K562 (cell line): ENCODE results near the gene BARX2. TPM values are rescaled to one million over a fixed set of nuclear protein-coding genes. Genes with fewer than 3 reads are reported as not detected.

Experiments
- ATAC-seq: fragments of 200-7000 bp; cut with Tn5 transposase; 3 replicates; pipeline ENCODE4 v1.9.1; 2020; ENCODE audit warnings: moderate library complexity
- BruUV-seq: library from RNA; stranded (reverse); fragments of 400-500 nt; replicated peaks from 2 replicates; lab custom pipeline; 2021; lab: Mats Ljungman, UMichigan
- CTCF ChIA-PET: fragments of 300-600 bp; formaldehyde crosslinking; extraction: SDS; loops from one replicate; lab custom pipeline; 2021; ENCODE audit warnings: low intra/inter-chr PET ratio; lab: Yijun Ruan, JAX
- POLR2A ChIA-PET: fragments of 300-600, 350-650 bp; sonication (Branson Sonifier 250); formaldehyde crosslinking; extraction: SDS; loops from one replicate; lab custom pipeline; 2021; ENCODE audit warnings: antibody characterized with exemption, inconsistent platforms; lab: Yijun Ruan, JAX
- DNase-seq, 4 experiments: peaks; one replicate each; pipeline versions ENCODE4 v3.0.0 to v3.0.0-alpha.2; 2011 to 2018; ENCODE audit warnings: low spot score in 3 of 4, mixed read lengths in 3 of 4; ENCODE audit errors: extremely low read depth in 1 of 4
- FAIRE-seq: peaks from 2 replicates; lab custom pipeline; 2011; peaks lifted over from hg19 to GRCh38; lab: Jason Lieb, UNC
- H2AFZ ChIP-seq: 2 replicates; pipeline ENCODE4 v1.6.0; 2011; ENCODE audit warnings: low read depth, low read length, control low read depth, inconsistent platforms
- H3K27ac ChIP-seq: fragments of 200-600 bp; 3 replicates; pipeline ENCODE4 v1.8.0; 2011; ENCODE audit warnings: low read depth, mild to moderate bottlenecking, control low read depth, inconsistent platforms, low read length, moderate library complexity, mixed read lengths; ENCODE audit errors: extremely low read depth
- H3K27me3 ChIP-seq, 2 experiments: fragments of 300-600 bp in 1 of 2; 2 replicates in 1 of 2; 3 replicates in 1 of 2; pipeline versions ENCODE4 v1.6.0 to v1.8.0; 2011; ENCODE audit warnings: inconsistent platforms in 2 of 2, low read length in 2 of 2, mild to moderate bottlenecking in 1 of 2, mixed read lengths in 1 of 2, moderate library complexity in 1 of 2; ENCODE audit not compliant: control insufficient read depth in 2 of 2, insufficient read depth in 2 of 2
- H3K36me3 ChIP-seq: fragments of 300-600 bp; 3 replicates; pipeline ENCODE4 v1.8.0; 2011; ENCODE audit warnings: mild to moderate bottlenecking, low read length, inconsistent platforms; ENCODE audit not compliant: control insufficient read depth, insufficient read depth
- H3K4me1 ChIP-seq, 2 experiments: fragments of 200-600 bp in 1 of 2; replicated peaks in 1 of 2; 2 replicates in 1 of 2; 3 replicates in 1 of 2; pipeline versions ENCODE4 v1.5.1 to v1.8.0; 2011; ENCODE audit warnings: inconsistent platforms in 2 of 2, low read length in 2 of 2, mild to moderate bottlenecking in 1 of 2, mixed read lengths in 1 of 2, moderate library complexity in 1 of 2; ENCODE audit not compliant: control insufficient read depth in 2 of 2, insufficient read depth in 2 of 2
- H3K4me2 ChIP-seq: 2 replicates; pipeline ENCODE4 v1.6.1; 2011; ENCODE audit warnings: low read length, control low read depth, inconsistent platforms, mixed read lengths; ENCODE audit not compliant: insufficient read depth
- H3K4me3 ChIP-seq: fragments of 200-600 bp; sonication (generic), shearing (Covaris generic); 2 replicates; pipeline ENCODE4 v1.5.1; 2016; ENCODE audit warnings: control low read depth, inconsistent platforms
- H3K79me2 ChIP-seq: fragments of 200-600 bp; 3 replicates; pipeline ENCODE4 v1.8.0; 2011; ENCODE audit warnings: low read length, inconsistent platforms; ENCODE audit not compliant: control insufficient read depth, insufficient read depth
- H3K9ac ChIP-seq, 2 experiments: 2 replicates each; pipeline versions ENCODE4 v1.6.0 to v1.6.1; 2011; ENCODE audit warnings: low read depth in 2 of 2, low read length in 2 of 2, control low read depth in 1 of 2, inconsistent platforms in 1 of 2, mild to moderate bottlenecking in 1 of 2, mixed read lengths in 1 of 2; ENCODE audit not compliant: insufficient read depth in 1 of 2
- H3K9me1 ChIP-seq: one replicate; pipeline ENCODE4 v1.6.0; 2011; ENCODE audit warnings: inconsistent platforms, mild to moderate bottlenecking, low read length, moderate library complexity; ENCODE audit not compliant: control insufficient read depth, insufficient read depth
- H3K9me3 ChIP-seq: replicated peaks from 2 replicates; pipeline ENCODE4 v1.5.1; 2011; ENCODE audit warnings: low read depth, low read length, inconsistent platforms; ENCODE audit not compliant: control insufficient read depth, insufficient read depth
- H4K20me1 ChIP-seq: replicated peaks from 2 replicates; pipeline ENCODE4 v1.6.1; 2011; ENCODE audit warnings: low read length, inconsistent platforms, mixed read lengths; ENCODE audit not compliant: control insufficient read depth, insufficient read depth
- C11orf30 ChIP-seq: fragments of 450-650 bp; IDR thresholded peaks from 2 replicates; pipeline ENCODE4 v1.6.1; 2016; ENCODE audit warnings: low read depth, mild to moderate bottlenecking
- MAFF ChIP-seq: IDR thresholded peaks from 2 replicates; pipeline ENCODE4 v1.6.1; 2012; ENCODE audit warnings: low read length, improper control_type of control experiment
- MAFG ChIP-seq: fragments of 450-650 bp; conservative IDR thresholded peaks from 2 replicates; pipeline ENCODE4 v1.6.1; 2016; ENCODE audit warnings: missing genetic modification characterization, missing compliant biosample characterization
- MAFK ChIP-seq: IDR thresholded peaks from 2 replicates; pipeline ENCODE4 v1.6.1; 2011; ENCODE audit warnings: low read length, improper control_type of control experiment
- MBD2 ChIP-seq: sonication (generic); IDR thresholded peaks from 2 replicates; pipeline ENCODE4 v1.6.1; 2016; ENCODE audit warnings: low read depth, borderline replicate concordance
- MXI1 ChIP-seq: IDR thresholded peaks from 2 replicates; pipeline ENCODE4 v1.6.1; 2011; ENCODE audit warnings: low read depth, mild to moderate bottlenecking, improper control_type of control experiment, low read length
- NONO ChIP-seq, 2 experiments: fragments of 200-400 bp in 1 of 2; fragments of 450-650 bp in 1 of 2; formaldehyde crosslinking in 1 of 2; IDR thresholded peaks; 2 replicates each; pipeline ENCODE4 v1.6.1; 2017; ENCODE audit warnings: low read depth in 2 of 2, mild to moderate bottlenecking in 2 of 2, moderate library complexity in 2 of 2, low read length in 1 of 2
- PHF21A ChIP-seq: fragments of 450-650 bp; IDR thresholded peaks from 2 replicates; pipeline ENCODE4 v1.6.1; 2017; ENCODE audit warnings: low read depth, borderline replicate concordance
- POLR2AphosphoS2 ChIP-seq: IDR thresholded peaks from 2 replicates; pipeline ENCODE4 v1.6.1; 2012; ENCODE audit warnings: low read length, improper control_type of control experiment
- SMC3 ChIP-seq: conservative IDR thresholded peaks from 2 replicates; pipeline ENCODE4 v1.6.1; 2011; ENCODE audit warnings: low read depth, low read length, improper control_type of control experiment; ENCODE audit not compliant: insufficient read depth
- WHSC1 ChIP-seq: IDR thresholded peaks from one replicate; pipeline ENCODE4 v1.6.1; 2012; ENCODE audit warnings: low read length, control low read depth, inconsistent platforms
- ZKSCAN8 ChIP-seq: fragments of 200-800 bp; sonication (Bioruptor generic); IDR thresholded peaks from 2 replicates; pipeline ENCODE4 v1.6.1; 2016; ENCODE audit warnings: missing genetic modification characterization, missing compliant biosample characterization
- ZNF316 ChIP-seq: fragments of 450-650 bp; IDR thresholded peaks from 2 replicates; pipeline ENCODE4 v1.6.1; 2016
- WGBS: fragments of 100-300 bp; shearing (Covaris generic); methylation state at CpG from one replicate; pipeline ENCODE4 v1.1.6; 2016; ENCODE audit warnings: low coverage, mixed read lengths; ENCODE audit not compliant: insufficient coverage; ENCODE audit errors: missing lambda C conversion rate; 5-methylcytosine and 5-hydroxymethylcytosine counted together
- in situ Hi-C: fragments of 300-500 bp; cut with MboI; formaldehyde crosslinking; loops from 4 replicates; pipeline ENCODE4 v1.15.0; 2018; ENCODE audit warnings: inconsistent platforms, mixed read lengths
- intact Hi-C: fragments of 100-400 bp; cut with micrococcal nuclease; formaldehyde crosslinking; loops from 2 replicates; pipeline ENCODE4 v1.14.2; 2022
- polyA plus RNA-seq, 8 experiments: library from polyadenylated mRNA; depleted of rRNA in 4 of 8; stranded (reverse) in 5 of 8; unstranded in 3 of 8; fragments of >200 nt; fragmentation: Nextera tagmentation in 2 of 8; fragmentation: Illumina TruSeq in 1 of 8; extraction: Ambion mirVana in 2 of 8; extraction: Trizol in 1 of 8; gene quantifications; 2 replicates each; pipeline versions ENCODE4 v1.2.1 to v1.2.3, GENCODE V29; 2011 to 2014; ENCODE audit warnings: inconsistent platforms in 1 of 8, missing spikeins in 1 of 8
- total RNA-seq, 7 experiments: library from RNA; depleted of rRNA in 6 of 7; stranded (reverse); fragments of >200 nt in 6 of 7; fragmentation: Illumina TruSeq in 2 of 7; extraction: Trizol in 2 of 7; gene quantifications; 2 replicates each; pipeline versions ENCODE4 v1.2.1 to v1.2.3, GENCODE V29; 2011 to 2021; ENCODE audit warnings: low replicate concordance in 1 of 7
- TF ChIP-seq, protein P1 (sequence below): fragments of 450-650 bp; IDR thresholded peaks from 2 replicates; pipeline ENCODE4 v1.6.1; 2016; ENCODE audit warnings: missing biosample characterization, missing genetic modification characterization

Gene BARX2
- total and polyA plus RNA-seq, 9 of the 15 experiments (the other 6 are each of a cell fraction or from before 2014, with no cell fraction given) = not detected

DNA sequence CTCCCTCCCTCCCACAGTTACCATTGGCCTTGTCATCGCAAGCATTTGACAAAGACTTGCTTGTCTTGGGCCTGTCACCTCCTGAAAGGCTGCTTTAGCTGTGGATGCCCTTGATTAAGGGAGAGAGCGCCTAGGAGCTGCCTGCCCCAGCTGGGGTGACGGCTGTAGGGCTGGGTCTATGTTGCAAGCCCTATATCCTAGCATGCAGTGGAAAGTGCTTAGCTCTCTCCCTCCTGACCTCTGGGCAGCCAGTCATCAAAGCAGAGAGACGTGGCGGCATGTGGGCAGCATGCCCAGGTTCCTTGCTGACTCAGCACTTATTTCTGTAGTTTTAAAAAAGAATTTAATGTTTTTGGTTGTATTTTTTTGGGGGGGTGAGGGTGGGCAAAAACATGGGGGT lies 75.9 kb downstream of the BARX2 start:
- in situ Hi-C loops = no loop called here
- Histone ChIP-seq H3K9me1 (no peaks in the 10 kb centered on the region), H3K36me3 (no peaks in the 10 kb centered on the region), H3K27ac (no peak overlapping the region), H3K9ac (no peak overlapping the region), H3K4me3 (no peak overlapping the region), H4K20me1 (no peaks in the 10 kb centered on the region; the same call in 1 of the 2 replicates), H3K4me1 (no peaks in the 10 kb centered on the region), H2AFZ (no peak overlapping the region), H3K79me2 (no peaks in the 10 kb centered on the region), H3K9me3 (no peaks in the 10 kb centered on the region), H3K27me3 (peaks cover 0 to 5% of the 10 kb centered on the region in 2 experiments; a peak in 1 of 5 replicates), H3K4me2 (no peak overlapping the region)
- ATAC-seq (no peak), DNase-seq (no peak), FAIRE-seq (no peak)
- no TSS peak for BruUV-seq
- ChIA-PET POLR2A (no interaction called here), CTCF (no interaction called here)
- intact Hi-C loops = no loop called here
- peak; percentile 94 for TF ChIP-seq MAFK
- no peak for TF ChIP-seq WHSC1
- no peak for TF ChIP-seq POLR2AphosphoS2
- no peak for TF ChIP-seq MBD2
- no peak for TF ChIP-seq PHF21A
- TF ChIP-seq MAFG (tag) = peak; percentile 79
- peak; percentile 88 for TF ChIP-seq ZNF316
- no peak for TF ChIP-seq MXI1
- TF ChIP-seq, protein P1, sequence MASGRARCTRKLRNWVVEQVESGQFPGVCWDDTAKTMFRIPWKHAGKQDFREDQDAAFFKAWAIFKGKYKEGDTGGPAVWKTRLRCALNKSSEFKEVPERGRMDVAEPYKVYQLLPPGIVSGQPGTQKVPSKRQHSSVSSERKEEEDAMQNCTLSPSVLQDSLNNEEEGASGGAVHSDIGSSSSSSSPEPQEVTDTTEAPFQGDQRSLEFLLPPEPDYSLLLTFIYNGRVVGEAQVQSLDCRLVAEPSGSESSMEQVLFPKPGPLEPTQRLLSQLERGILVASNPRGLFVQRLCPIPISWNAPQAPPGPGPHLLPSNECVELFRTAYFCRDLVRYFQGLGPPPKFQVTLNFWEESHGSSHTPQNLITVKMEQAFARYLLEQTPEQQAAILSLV (tag) = no peak
- TF ChIP-seq NONO (IDR thresholded peaks at IDR 0.05; ENCODE audit: low read depth in 2 of 2, low read length in 1 of 2) = no peak
- TF ChIP-seq C11orf30 = peak; percentile 75
- no peak for TF ChIP-seq ZKSCAN8
- TF ChIP-seq SMC3 = no peak
- TF ChIP-seq MAFF = peak; percentile 92
- 2% methylated on average over 4 of the region's 5 CpGs for WGBS
